ENCODE data around the gene ERC2.

DNA sequence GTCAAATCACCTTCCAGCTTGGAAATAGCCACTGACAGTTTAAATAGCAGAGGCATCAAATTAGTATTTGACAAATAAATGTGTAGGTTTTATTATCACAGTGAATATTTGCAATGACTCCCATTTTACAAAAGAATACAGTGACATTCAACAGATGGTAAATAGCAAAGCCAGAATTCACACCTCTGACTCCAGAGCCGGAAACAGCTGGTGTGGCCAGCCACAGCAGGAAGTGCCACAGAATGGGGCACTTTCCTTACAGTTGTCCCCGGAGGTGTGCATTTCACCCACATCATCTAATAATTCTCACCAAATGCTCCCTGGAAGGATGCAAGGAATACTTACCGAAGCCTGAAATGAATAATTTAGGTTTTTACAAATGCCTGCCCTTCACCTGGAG lies 685.5 kb downstream of the ERC2 start:
- TF ChIP-seq, protein P1, sequence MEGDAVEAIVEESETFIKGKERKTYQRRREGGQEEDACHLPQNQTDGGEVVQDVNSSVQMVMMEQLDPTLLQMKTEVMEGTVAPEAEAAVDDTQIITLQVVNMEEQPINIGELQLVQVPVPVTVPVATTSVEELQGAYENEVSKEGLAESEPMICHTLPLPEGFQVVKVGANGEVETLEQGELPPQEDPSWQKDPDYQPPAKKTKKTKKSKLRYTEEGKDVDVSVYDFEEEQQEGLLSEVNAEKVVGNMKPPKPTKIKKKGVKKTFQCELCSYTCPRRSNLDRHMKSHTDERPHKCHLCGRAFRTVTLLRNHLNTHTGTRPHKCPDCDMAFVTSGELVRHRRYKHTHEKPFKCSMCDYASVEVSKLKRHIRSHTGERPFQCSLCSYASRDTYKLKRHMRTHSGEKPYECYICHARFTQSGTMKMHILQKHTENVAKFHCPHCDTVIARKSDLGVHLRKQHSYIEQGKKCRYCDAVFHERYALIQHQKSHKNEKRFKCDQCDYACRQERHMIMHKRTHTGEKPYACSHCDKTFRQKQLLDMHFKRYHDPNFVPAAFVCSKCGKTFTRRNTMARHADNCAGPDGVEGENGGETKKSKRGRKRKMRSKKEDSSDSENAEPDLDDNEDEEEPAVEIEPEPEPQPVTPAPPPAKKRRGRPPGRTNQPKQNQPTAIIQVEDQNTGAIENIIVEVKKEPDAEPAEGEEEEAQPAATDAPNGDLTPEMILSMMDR (IDR thresholded peaks at IDR 0.05): no peak
- no peak for TF ChIP-seq ZFX (IDR thresholded peaks at IDR 0.05; ENCODE audit: borderline replicate concordance)

All from 22Rv1 (cell line).